Keratinocyte (primary cell): ENCODE measurements around the gene C4BPA. TPM values are rescaled to one million over a fixed set of nuclear protein-coding genes. Genes with fewer than 3 reads are reported as not detected.

Experiments used
- DNase-seq: peaks from one replicate; pipeline ENCODE4 v3.0.0-alpha.2; 2011; ENCODE audit warnings: low read depth, missing footprints, low spot score
- FAIRE-seq: peaks from 2 replicates; lab custom pipeline; 2011; peaks lifted over from hg19 to GRCh38; lab: Jason Lieb, UNC
- H2AFZ ChIP-seq: 2 replicates; pipeline ENCODE4 v1.6.0; 2012; ENCODE audit warnings: low read length, control low read depth, inconsistent platforms; ENCODE audit not compliant: control insufficient read depth
- H3K27ac ChIP-seq: 2 replicates; pipeline ENCODE4 v1.5.1; 2011; ENCODE audit warnings: low read length; ENCODE audit not compliant: control insufficient read depth, insufficient read depth
- H3K27me3 ChIP-seq: 3 replicates; pipeline ENCODE4 v1.6.0; 2011; ENCODE audit warnings: low read length; ENCODE audit not compliant: control insufficient read depth, insufficient read depth; ENCODE audit errors: extremely low read depth
- H3K36me3 ChIP-seq, 2 experiments: 2 replicates in 1 of 2; 3 replicates in 1 of 2; pipeline ENCODE4 v1.5.1; 2011; ENCODE audit warnings: low read length in 2 of 2, mild to moderate bottlenecking in 1 of 2; ENCODE audit not compliant: control insufficient read depth in 2 of 2, insufficient read depth in 2 of 2; ENCODE audit errors: extremely low read depth in 1 of 2
- H3K4me1 ChIP-seq: 3 replicates; pipeline ENCODE4 v1.5.1; 2011; ENCODE audit warnings: low read length; ENCODE audit not compliant: control insufficient read depth, insufficient read depth; ENCODE audit errors: extremely low read depth
- H3K4me2 ChIP-seq: 3 replicates; pipeline ENCODE4 v1.6.0; 2011; ENCODE audit warnings: low read depth, low read length; ENCODE audit not compliant: control insufficient read depth, insufficient read depth; ENCODE audit errors: extremely low read depth
- H3K4me3 ChIP-seq, 3 experiments: fragments of 200-600 bp in 1 of 3; sonication (generic) in 1 of 3; 2 replicates in 2 of 3; 3 replicates in 1 of 3; pipeline ENCODE4 v1.5.1; 2011 to 2016; ENCODE audit warnings: low read length in 3 of 3, mild to moderate bottlenecking in 3 of 3, control low read depth in 2 of 3, inconsistent platforms in 1 of 3, low read depth in 1 of 3, mixed read lengths in 1 of 3, mixed run types in 1 of 3, moderate library complexity in 1 of 3; ENCODE audit not compliant: control insufficient read depth in 2 of 3, insufficient read depth in 2 of 3; ENCODE audit errors: extremely low read depth in 1 of 3
- H3K79me2 ChIP-seq: 2 replicates; pipeline ENCODE4 v1.6.0; 2012; ENCODE audit warnings: low read length; ENCODE audit not compliant: control insufficient read depth, insufficient read depth
- H3K9ac ChIP-seq: 3 replicates; pipeline ENCODE4 v1.6.0; 2011; ENCODE audit warnings: low read length; ENCODE audit not compliant: control insufficient read depth, insufficient read depth; ENCODE audit errors: extremely low read depth
- H3K9me1 ChIP-seq: 3 replicates; pipeline ENCODE4 v1.6.0; 2011; ENCODE audit warnings: low read length; ENCODE audit not compliant: control insufficient read depth, insufficient read depth; ENCODE audit errors: extremely low read depth
- H3K9me3 ChIP-seq: 2 replicates; pipeline ENCODE4 v1.5.1; 2012; ENCODE audit warnings: low read depth, low read length; ENCODE audit not compliant: control insufficient read depth
- H4K20me1 ChIP-seq: 3 replicates; pipeline ENCODE4 v1.6.0; 2011; ENCODE audit warnings: low read length; ENCODE audit not compliant: control insufficient read depth, insufficient read depth; ENCODE audit errors: extremely low read depth
- CTCF ChIP-seq, 3 experiments: IDR thresholded peaks in 1 of 3; conservative IDR thresholded peaks in 1 of 3; optimal IDR thresholded peaks in 1 of 3; 2 replicates in 2 of 3; 3 replicates in 1 of 3; pipeline versions ENCODE3 to v1.5.1; 2011; ENCODE audit warnings: low read length in 3 of 3, mild to moderate bottlenecking in 3 of 3, moderate library complexity in 2 of 3, control low read depth in 1 of 3, inconsistent platforms in 1 of 3; ENCODE audit not compliant: insufficient read depth in 2 of 3; ENCODE audit errors: extremely low read depth in 1 of 3
- EZH2 ChIP-seq: IDR thresholded peaks from one replicate; pipeline ENCODE4 v1.6.1; 2012; ENCODE audit warnings: inconsistent platforms, mild to moderate bottlenecking, low read length, moderate library complexity
- dilution Hi-C: fragments of 300-500 bp; cut with MboI; formaldehyde crosslinking; loops from one replicate; pipeline ENCODE4 v1.7.0; 2020; ENCODE audit warnings: low sequenced_read_pairs; ENCODE audit not compliant: extremely low pct_ligation_motif_present
- polyA plus RNA-seq, 5 experiments: library from polyadenylated mRNA; depleted of rRNA in 3 of 5; stranded (reverse) in 3 of 5; stranded (forward) in 1 of 5; unstranded in 1 of 5; fragments of >200 nt; gene quantifications; 1 replicate in 1 of 5; 2 replicates in 3 of 5; 3 replicates in 1 of 5; pipeline versions ENCODE4 v1.2.1 to v1.2.3, GENCODE V29; 2011 to 2012; ENCODE audit warnings: missing spikeins in 2 of 5, low read depth in 1 of 5, low replicate concordance in 1 of 5

C4BPA gene
- polyA plus RNA-seq, 1 donor (not counting 4 experiments of a cell fraction or from before 2014, with no cell fraction given) = not detected

- no peaks in the 10 kb centered on the region for H4K20me1 ChIP-seq
- no peak overlapping the region for H3K9ac ChIP-seq
- no peaks in the 10 kb centered on the region for H3K36me3 ChIP-seq
- FAIRE-seq (no peak), DNase-seq (no peak)
- H3K27me3 ChIP-seq = no peaks in the 10 kb centered on the region
- no peak overlapping the region for H3K4me3 ChIP-seq
- H3K9me3 ChIP-seq = no peaks in the 10 kb centered on the region
- H3K4me2 ChIP-seq = no peak overlapping the region
- no peaks in the 10 kb centered on the region for H3K9me1 ChIP-seq
- no peaks in the 10 kb centered on the region for H3K79me2 ChIP-seq
- H3K27ac ChIP-seq = no peak overlapping the region
- H2AFZ ChIP-seq = no peak overlapping the region
- H3K4me1 ChIP-seq = no peaks in the 10 kb centered on the region
- dilution Hi-C loops = loop anchor here (5.0 kb wide), 1 partner anchor 53 kb away; no protein-coding TSS in a partner anchor
- TF ChIP-seq CTCF (optimal IDR thresholded peaks at IDR 0.05 in 1 of 3, IDR thresholded peaks at IDR 0.05 in 1 of 3, conservative IDR thresholded peaks at IDR 0.05 in 1 of 3; ENCODE audit: extremely low read depth in 1 of 3, insufficient read depth in 2 of 3, low read length in 3 of 3) (no peak), EZH2 (no peak)
Measured at GRCh38 chr1:207174913-207175312, 70.9 kb downstream of the C4BPA start.

- H3K9me1 ChIP-seq = no peaks in the 10 kb centered on the region
- H3K79me2 ChIP-seq = no peaks in the 10 kb centered on the region
- H3K27me3 ChIP-seq = no peaks in the 10 kb centered on the region
- FAIRE-seq = no peak
- no peaks in the 10 kb centered on the region for H4K20me1 ChIP-seq
- dilution Hi-C loops = no loop called here
- H3K36me3 ChIP-seq = no peaks in the 10 kb centered on the region
- no peak for DNase-seq
- H3K27ac ChIP-seq = no peak overlapping the region
- no peak overlapping the region for H3K4me2 ChIP-seq
- H3K4me3 ChIP-seq = no peak overlapping the region
- H3K9ac ChIP-seq = no peak overlapping the region
- H3K9me3 ChIP-seq = no peaks in the 10 kb centered on the region
- TF ChIP-seq EZH2 = no peak
- H3K4me1 ChIP-seq = no peaks in the 10 kb centered on the region
- H2AFZ ChIP-seq = no peak overlapping the region
Measured at GRCh38 chr1:207179036-207179435, 75.0 kb downstream of the C4BPA start.

- Histone ChIP-seq H3K9me1 (no peaks in the 10 kb centered on the region), H3K27ac (no peak overlapping the region), H3K79me2 (no peaks in the 10 kb centered on the region), H3K27me3 (no peaks in the 10 kb centered on the region), H3K4me2 (no peak overlapping the region), H4K20me1 (no peaks in the 10 kb centered on the region), H3K9ac (no peak overlapping the region), H3K4me1 (no peaks in the 10 kb centered on the region), H2AFZ (no peak overlapping the region), H3K9me3 (no peaks in the 10 kb centered on the region), H3K4me3 (no peak overlapping the region), H3K36me3 (no peaks in the 10 kb centered on the region)
- FAIRE-seq = peak; percentile 74
- peak in 2 of 3 experiments; percentile 42 to 52 for TF ChIP-seq CTCF (optimal IDR thresholded peaks at IDR 0.05 in 1 of 3, IDR thresholded peaks at IDR 0.05 in 1 of 3, conservative IDR thresholded peaks at IDR 0.05 in 1 of 3; ENCODE audit: extremely low read depth in 1 of 3, insufficient read depth in 2 of 3, low read length in 3 of 3)
- TF ChIP-seq EZH2 = no peak
- no peak for DNase-seq
- dilution Hi-C loops = no loop called here
Measured at GRCh38 chr1:207181847-207182246, 77.8 kb downstream of the C4BPA start.
